ENCODE measurements around the gene GJD3.
"Not testable (repeated sequence)": the region's sequence is repeated elsewhere in the genome, so short reads cannot be mapped to it uniquely, and the experiment has no call there.

The GJD3 gene

DNA sequence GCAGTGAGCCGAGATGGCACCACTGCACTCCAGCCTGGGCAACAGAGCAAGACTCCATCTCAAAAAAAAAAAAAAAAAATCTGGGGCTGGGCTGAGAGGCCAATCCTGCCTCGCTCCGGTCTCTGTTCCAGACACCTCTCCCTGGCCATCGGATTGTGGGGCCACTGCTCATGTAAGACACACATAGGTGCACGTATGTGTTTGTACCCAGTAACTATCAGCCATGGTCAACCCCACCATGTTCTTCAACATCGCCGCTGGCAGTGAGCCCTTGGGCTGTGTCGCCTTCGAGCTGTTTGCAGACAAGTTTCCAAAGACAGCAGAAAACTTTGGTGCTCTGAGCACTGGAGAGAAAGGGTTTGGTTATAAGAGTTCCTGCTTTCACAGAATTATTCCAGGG lies 3.2 kb upstream of the GJD3 start:
- DNase-seq (ENCODE audit: low read depth), result not testable (repeated sequence)

DNA sequence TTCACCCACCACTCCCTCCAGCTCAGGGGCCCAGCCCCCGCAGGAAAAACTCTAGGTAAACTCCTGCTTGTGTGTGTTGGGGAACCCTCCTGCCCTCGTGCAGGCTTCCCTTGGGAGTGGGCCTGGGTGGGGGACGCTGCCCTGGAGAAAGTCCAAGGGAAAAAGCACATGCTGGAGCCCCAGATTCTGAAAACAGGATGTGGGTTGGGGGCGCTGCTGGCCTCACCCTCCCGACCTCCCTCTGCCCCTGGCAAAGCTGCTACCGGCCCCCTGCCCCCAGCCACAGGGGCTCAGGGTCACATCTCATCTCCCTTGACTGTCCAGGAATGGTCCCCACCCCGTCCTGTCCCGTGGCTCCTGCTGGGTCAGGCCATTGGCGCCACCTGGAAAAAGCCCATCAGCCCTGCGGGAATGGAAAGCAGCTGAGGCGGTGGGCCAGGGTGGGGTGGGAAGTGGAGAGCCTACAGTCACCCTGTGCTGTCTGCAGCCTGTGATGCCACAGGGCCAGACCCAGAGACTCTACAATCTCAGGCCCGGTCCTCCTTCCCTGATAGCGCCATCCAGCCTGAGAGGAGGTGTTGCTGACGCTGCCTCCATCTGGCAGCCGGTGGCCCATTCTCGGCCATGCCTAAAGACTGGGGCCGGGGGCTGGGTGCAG lies 2.5 kb upstream of the GJD3 start:
- no peak for DNase-seq (ENCODE audit: low read depth)

DNA sequence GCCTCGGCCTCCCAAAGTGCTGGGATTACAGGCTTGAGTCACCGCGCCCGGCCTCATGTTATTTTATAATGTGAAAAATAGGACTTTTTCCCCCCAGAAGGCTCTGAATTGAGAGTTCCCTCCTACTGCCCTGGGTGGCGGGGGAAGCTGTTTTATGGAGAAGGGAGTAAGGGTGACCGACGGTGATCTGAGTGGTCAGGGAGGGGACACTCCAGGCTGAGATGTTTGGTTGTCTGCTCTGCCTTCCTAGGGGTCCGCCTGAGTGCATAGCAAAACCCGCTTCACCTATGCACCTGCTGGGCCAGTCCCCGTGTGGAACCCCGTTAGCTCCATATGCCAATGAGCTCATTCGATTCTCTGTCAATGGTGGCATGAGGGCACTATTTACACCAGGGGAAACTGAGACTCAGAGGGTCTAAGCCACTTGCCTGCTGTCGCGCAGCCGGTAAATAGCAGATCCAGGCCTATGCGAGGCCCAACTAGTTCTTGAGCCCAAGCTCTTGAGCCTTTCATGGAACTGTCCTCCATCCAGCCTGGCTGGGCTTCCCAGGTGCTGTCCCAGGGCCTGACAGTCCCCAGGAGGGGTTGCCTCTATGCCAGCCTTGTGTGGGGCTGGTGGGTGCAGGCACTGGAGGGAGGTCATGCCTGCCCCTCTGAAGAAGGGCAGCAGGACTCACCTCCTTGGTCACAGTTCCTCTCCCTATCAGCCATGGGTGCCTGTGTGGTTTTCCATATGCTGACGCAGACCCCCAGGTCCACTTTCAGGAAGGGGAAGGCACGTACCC lies 1.7 kb upstream of the GJD3 start:
- no peak for DNase-seq (ENCODE audit: low read depth)

DNA sequence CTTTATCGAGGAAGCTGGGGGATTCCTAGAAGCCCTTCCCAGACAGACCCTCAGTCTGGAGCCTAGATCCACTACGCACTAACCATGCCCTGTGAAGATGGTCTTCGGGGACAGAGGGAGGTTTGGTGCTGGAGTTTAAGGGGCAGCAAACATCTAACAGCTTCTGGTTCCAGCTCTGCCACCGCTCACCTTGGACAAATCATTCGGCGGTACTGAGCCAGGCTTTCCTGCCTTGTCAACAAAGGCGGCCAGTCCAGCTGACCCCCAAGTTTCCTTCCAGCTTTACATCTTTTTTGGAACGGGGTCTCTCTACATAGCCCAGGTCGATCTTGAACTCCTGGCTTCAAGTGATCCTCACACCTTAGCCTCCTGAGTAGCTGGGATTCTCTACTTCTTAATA lies 369 bp upstream of the GJD3 start:
- no peak for DNase-seq (ENCODE audit: low read depth)

DNA sequence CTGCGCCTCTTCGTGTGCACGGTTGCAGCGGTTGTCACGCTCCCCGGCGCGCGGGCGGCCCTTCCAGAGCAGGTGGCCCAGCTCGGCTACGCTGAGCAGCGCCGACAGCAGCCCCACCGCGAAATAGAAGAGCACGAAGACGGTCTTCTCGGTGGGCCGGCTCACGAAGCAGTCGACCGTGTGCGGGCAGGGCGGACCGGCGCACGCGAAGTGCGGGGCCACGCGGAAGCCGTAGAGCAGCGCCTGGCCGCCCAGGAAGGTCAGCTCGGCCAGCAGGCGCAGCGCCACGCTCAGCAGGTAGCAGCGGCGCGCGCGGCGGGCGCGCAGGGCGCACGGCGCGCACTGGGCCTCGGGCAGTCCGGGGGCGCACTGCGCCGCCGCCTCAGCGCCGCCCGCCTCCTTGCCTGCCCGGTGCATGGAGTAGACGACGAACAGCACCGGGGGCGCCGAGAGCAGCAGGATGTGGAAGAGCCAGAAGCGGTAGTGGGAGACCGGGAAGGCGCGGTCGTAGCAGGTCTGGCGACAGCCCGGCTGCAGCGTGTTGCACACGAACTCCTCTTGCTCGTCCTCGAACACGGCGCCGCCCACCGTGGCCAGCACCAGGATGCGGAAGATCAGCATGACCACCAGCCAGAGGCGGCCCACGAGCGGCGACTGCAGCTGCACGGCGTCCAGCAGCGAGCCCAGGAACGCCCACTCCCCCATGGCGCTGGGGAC lies 1.3 kb downstream of the GJD3 start:
- peak; percentile 56 for DNase-seq (ENCODE audit: low read depth)

DNA sequence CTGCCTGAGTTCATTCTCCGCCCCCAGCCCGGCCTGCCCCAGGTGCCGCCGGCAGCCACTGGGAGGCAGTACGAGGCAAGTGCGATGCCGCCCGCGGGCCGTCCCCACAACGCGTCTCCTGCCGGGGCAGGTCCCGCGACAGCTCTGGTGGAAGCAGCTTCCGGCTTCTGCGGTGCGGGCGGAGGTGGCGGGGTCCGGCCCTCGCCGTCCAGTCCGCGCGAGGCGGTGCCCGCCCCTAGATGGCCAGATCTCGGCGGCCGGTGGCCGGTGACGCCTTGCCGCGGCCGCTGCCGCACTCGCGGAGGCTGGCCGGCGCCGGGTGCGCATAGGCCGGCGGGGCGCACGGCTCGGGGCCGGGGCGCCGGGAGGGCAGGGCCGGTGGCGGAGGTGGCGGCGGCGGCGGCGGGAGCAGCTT lies 1.8 kb downstream of the GJD3 start:
- peak; percentile 81 for DNase-seq (ENCODE audit: low read depth)

- DNase-seq (ENCODE audit: low read depth), result no peak
These were observed 2.4 kb downstream of the GJD3 start for GRCh38 chr17:40361925-40362695.

DNA sequence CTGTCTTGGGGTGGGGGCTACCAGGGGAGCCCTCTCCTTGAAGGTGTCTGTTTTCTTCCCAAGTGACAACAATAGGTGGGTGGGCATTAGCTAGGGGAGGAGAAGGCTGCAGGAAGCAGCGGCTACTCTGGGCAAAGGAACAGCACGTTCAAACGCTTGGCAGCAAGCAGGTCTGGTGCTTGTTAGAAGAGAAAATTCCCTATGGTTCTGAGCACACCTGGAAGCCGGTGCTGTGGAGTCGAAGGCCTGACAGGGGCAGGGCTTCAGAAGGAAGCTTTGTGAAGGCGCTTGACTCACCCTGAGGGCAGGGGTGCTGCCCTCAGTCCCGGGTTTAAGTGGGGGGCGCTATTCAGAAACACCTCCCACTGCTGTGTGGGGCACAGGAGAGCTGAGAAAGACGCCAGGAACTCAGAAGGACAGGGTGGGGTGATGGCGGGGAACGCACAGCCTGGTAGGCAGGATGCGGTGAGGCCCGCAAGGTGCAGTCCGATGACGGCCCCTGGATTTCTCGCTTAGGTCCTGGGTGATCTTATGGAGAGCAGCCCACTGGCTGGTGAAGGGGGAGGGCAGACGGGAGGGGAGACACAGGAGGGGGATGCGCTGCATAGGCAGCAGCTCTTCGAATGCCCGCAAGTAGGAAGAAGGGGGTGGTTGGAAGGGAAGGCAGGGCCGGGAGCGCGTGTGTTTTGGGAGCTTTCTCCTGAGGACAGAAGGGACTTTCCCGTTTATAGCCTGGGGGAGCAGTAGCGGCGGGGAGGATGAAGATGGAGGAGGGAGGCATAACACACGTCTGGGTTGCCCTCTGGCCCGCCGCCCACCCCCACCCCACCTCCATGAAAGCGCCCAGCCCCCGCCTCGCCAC lies 3.2 kb downstream of the GJD3 start:
- DNase-seq (ENCODE audit: low read depth), result no peak

GRCh38 chr17:40360091-40360490 lies 4.4 kb downstream of the GJD3 start:
- DNase-seq (ENCODE audit: low read depth), result no peak

GRCh38 chr17:40358323-40359038 lies 6.1 kb downstream of the GJD3 start:
- DNase-seq (ENCODE audit: low read depth), result peak; percentile 83

GRCh38 chr17:40356990-40357881 lies 7.3 kb downstream of the GJD3 start:
- no peak for DNase-seq (ENCODE audit: low read depth)

GRCh38 chr17:40355804-40356758 lies 8.5 kb downstream of the GJD3 start:
- DNase-seq (ENCODE audit: low read depth), result no peak

DNA sequence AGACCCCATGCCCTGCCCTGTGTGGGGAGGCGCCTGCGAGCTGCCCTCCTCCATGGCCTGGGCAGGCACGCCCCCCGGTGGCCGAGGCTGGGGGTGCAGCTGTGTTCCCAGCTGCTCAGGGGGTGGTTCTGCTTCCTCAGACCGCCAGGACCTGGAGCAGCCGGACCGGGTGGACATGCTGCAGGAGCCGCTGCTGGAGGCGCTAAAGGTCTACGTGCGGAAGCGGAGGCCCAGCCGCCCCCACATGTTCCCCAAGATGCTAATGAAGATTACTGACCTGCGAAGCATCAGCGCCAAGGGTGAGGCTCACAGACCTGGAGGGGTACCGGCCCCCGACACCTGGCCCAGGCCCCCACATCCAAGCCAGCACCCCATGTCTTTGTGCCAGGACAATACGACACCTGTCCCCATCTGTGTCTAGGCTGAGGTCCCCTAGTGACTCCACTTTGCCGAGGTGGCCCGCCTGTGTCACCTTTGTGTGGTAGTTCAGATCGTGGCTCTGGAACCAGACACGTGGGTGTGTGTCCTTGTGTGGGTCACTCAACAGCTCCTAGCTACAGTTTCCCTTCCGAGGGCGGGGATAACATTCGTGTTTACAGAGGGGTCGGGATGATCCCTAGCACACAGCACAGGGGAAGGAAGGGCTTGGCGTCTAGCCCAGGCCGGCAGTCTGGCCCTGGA lies 9.3 kb downstream of the GJD3 start:
- peak; percentile 55 for DNase-seq (ENCODE audit: low read depth)

DNA sequence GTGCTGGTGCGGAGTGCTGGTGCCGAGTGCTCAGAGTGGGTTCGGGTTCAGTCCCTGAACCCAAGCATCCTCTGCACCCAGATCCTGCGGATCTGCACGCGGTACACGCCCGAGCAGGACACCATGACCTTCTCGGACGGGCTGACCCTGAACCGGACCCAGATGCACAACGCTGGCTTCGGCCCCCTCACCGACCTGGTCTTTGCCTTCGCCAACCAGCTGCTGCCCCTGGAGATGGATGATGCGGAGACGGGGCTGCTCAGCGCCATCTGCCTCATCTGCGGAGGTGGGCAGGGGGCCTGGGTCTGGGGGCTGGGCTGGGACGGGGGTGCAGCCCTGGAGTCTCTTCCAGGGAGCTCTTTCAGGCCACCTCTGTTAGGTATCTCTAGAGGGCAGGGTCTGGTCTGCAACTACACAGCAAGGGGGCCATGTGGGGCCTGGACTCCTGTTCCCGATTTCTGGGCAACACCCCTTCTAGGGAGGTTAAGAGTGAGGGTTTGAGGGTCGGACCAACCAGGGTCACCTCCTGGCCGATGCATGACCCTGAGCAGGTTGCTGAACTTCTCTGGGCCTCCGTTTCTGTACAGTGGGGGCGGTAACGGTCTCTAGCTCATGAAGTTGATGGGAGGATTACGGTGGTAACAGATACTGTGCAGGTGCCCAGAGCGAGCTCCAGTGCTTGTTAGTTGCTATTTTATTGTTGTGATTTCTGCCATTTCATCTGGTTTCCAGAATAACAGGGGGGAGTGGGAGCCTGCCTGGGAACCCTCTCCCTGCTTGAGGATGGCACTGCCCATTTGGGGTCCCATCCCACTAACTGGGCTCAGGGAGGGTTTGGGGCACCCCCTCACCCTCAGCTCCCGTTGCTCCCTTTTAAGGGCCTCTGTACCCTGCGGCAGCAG lies 10.1 kb downstream of the GJD3 start:
- no peak for DNase-seq (ENCODE audit: low read depth)

- DNase-seq (ENCODE audit: low read depth), result no peak
These were observed 11.7 kb downstream of the GJD3 start for GRCh38 chr17:40352779-40353394.

DNA sequence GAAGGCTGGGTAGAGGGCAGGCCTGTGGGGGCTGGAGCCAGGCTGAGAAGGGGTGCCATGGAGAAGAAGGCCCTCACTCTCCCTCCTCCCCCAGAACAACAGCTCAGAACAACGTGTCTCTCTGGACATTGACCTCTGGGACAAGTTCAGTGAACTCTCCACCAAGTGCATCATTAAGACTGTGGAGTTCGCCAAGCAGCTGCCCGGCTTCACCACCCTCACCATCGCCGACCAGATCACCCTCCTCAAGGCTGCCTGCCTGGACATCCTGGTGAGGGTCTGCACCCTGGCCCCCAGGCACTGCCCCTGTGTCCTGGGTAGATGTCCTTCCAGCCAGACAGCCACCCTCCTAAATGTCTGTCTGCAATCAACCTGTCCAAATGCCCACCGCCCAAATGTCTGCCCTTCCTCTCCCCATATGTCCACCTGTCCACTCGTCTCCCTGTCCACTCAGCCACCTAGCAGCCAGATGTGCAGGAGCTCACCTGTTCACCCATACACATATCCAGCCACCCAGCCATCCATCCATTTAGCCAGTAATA lies 12.2 kb downstream of the GJD3 start:
- DNase-seq (ENCODE audit: low read depth), result no peak

Data from EH (cell line).